Trophoblast cell (in vitro differentiated cells and primary cell): ENCODE results near the gene TMEM244.
"Not testable (repeated sequence)": the region's sequence is repeated elsewhere in the genome, so short reads cannot be mapped to it uniquely, and the experiment has no call there.

Source experiments
- DNase-seq, 2 donors: peaks; one replicate each; pipeline ENCODE4 v3.0.0-alpha.2; 2016
- H2AFZ ChIP-seq: 2 replicates; pipeline ENCODE4 v1.6.1; 2013; ENCODE audit warnings: low read length, moderate library complexity, mild to moderate bottlenecking; ENCODE audit not compliant: insufficient read depth, poor library complexity
- H2AK5ac ChIP-seq: 2 replicates; pipeline ENCODE4 v1.6.1; 2013; ENCODE audit warnings: mild to moderate bottlenecking, low read length
- H2BK120ac ChIP-seq: 2 replicates; pipeline ENCODE4 v1.6.1; 2013; ENCODE audit warnings: low read length, mild to moderate bottlenecking, moderate library complexity; ENCODE audit not compliant: insufficient read depth, poor library complexity
- H2BK12ac ChIP-seq: 2 replicates; pipeline ENCODE4 v1.6.1; 2013; ENCODE audit warnings: mild to moderate bottlenecking, low read length, moderate library complexity
- H2BK5ac ChIP-seq: 2 replicates; pipeline ENCODE4 v1.6.1; 2013; ENCODE audit warnings: low read length, low read depth, moderate library complexity, mild to moderate bottlenecking; ENCODE audit not compliant: poor library complexity
- H3K14ac ChIP-seq: 2 replicates; pipeline ENCODE4 v1.6.1; 2013; ENCODE audit warnings: mild to moderate bottlenecking, low read length
- H3K18ac ChIP-seq: 2 replicates; pipeline ENCODE4 v1.6.1; 2013; ENCODE audit warnings: mild to moderate bottlenecking, low read length
- H3K23ac ChIP-seq: 2 replicates; pipeline ENCODE4 v1.6.1; 2013; ENCODE audit warnings: low read length
- H3K27ac ChIP-seq: 2 replicates; pipeline ENCODE4 v1.5.1; 2013; ENCODE audit warnings: low read depth, mild to moderate bottlenecking, inconsistent platforms, low read length, moderate library complexity
- H3K27me3 ChIP-seq: 2 replicates; pipeline ENCODE4 v1.6.1; 2013; ENCODE audit warnings: inconsistent platforms, mild to moderate bottlenecking, low read length, moderate library complexity; ENCODE audit not compliant: insufficient read depth
- H3K36me3 ChIP-seq, 2 experiments: 1 replicate in 1 of 2; 2 replicates in 1 of 2; pipeline ENCODE4 v1.6.1; 2013; ENCODE audit warnings: low read length in 2 of 2, mild to moderate bottlenecking in 2 of 2, moderate library complexity in 1 of 2; ENCODE audit not compliant: insufficient read depth in 2 of 2, control insufficient read depth in 1 of 2
- H3K4ac ChIP-seq: 2 replicates; pipeline ENCODE4 v1.6.1; 2013; ENCODE audit warnings: low read depth, mild to moderate bottlenecking, low read length, moderate library complexity
- H3K4me1 ChIP-seq, 2 experiments: 1 replicate in 1 of 2; 2 replicates in 1 of 2; pipeline ENCODE4 v1.6.1; 2013; ENCODE audit warnings: low read length in 2 of 2, mild to moderate bottlenecking in 2 of 2, moderate library complexity in 1 of 2; ENCODE audit not compliant: insufficient read depth in 2 of 2, control insufficient read depth in 1 of 2
- H3K4me2 ChIP-seq: 2 replicates; pipeline ENCODE4 v1.6.1; 2013; ENCODE audit warnings: inconsistent platforms, mild to moderate bottlenecking, low read length, moderate library complexity
- H3K4me3 ChIP-seq: 2 replicates; pipeline ENCODE4 v1.5.1; 2013; ENCODE audit warnings: mild to moderate bottlenecking, low read depth, low read length, inconsistent platforms
- H3K79me1 ChIP-seq: one replicate; pipeline ENCODE4 v1.6.1; 2013; ENCODE audit warnings: low read length
- H3K79me2 ChIP-seq: 2 replicates; pipeline ENCODE4 v1.6.1; 2013; ENCODE audit warnings: low read length, mild to moderate bottlenecking; ENCODE audit not compliant: control insufficient read depth, insufficient read depth, poor library complexity
- H3K9ac ChIP-seq: 2 replicates; pipeline ENCODE4 v1.6.1; 2013; ENCODE audit warnings: mild to moderate bottlenecking, low read length
- H3K9me3 ChIP-seq: 2 replicates; pipeline ENCODE4 v1.6.1; 2013; ENCODE audit warnings: low read depth, mild to moderate bottlenecking, control low read depth, inconsistent platforms, low read length; ENCODE audit not compliant: insufficient read depth
- H4K12ac ChIP-seq: 2 replicates; pipeline ENCODE4 v1.6.1; 2013; ENCODE audit warnings: low read depth, mild to moderate bottlenecking, low read length, moderate library complexity
- H4K8ac ChIP-seq: 2 replicates; pipeline ENCODE4 v1.6.1; 2013; ENCODE audit warnings: low read depth, mild to moderate bottlenecking, low read length, moderate library complexity
- H4K91ac ChIP-seq: one replicate; pipeline ENCODE4 v1.6.1; 2013; ENCODE audit warnings: low read depth, mild to moderate bottlenecking, low read length, moderate library complexity
- WGBS: extraction: QIAGEN DNeasy Blood & Tissue Kit; methylation state at CpG from one replicate; pipeline ENCODE4 v1.1.7; 2013; ENCODE audit warnings: missing lambda C conversion rate; ENCODE audit not compliant: insufficient read length, insufficient coverage; ENCODE audit errors: extremely low coverage; 5-methylcytosine and 5-hydroxymethylcytosine counted together

The TMEM244 gene

GRCh38 chr6:129807141-129807540 lies 54.0 kb downstream of the TMEM244 start:
- H2BK5ac ChIP-seq: not testable (repeated sequence)

GRCh38 chr6:129802920-129803319 lies 58.2 kb downstream of the TMEM244 start:
- H3K9me3 ChIP-seq, H3K4me3 ChIP-seq, H4K91ac ChIP-seq, H3K79me2 ChIP-seq, H3K18ac ChIP-seq, H2BK12ac ChIP-seq, H4K8ac ChIP-seq, H3K27ac ChIP-seq, H3K4me1 ChIP-seq, H3K27me3 ChIP-seq, H2AFZ ChIP-seq, H4K12ac ChIP-seq, H3K9ac ChIP-seq, H3K79me1 ChIP-seq, H3K23ac ChIP-seq, H3K4ac ChIP-seq, H3K4me2 ChIP-seq, H3K36me3 ChIP-seq, H2BK5ac ChIP-seq, H2AK5ac ChIP-seq, H2BK120ac ChIP-seq, DNase-seq, H3K14ac ChIP-seq: not testable (repeated sequence)

More at GRCh38 chr6:129807141-129807540, 54.0 kb downstream of the TMEM244 start:
- not testable (repeated sequence) for H3K4me1 ChIP-seq, H4K8ac ChIP-seq, H4K91ac ChIP-seq, H3K4me2 ChIP-seq, H3K4me3 ChIP-seq, H3K79me1 ChIP-seq, H3K27ac ChIP-seq, H3K27me3 ChIP-seq, H3K4ac ChIP-seq, DNase-seq, H3K9ac ChIP-seq, H2BK120ac ChIP-seq, H4K12ac ChIP-seq, H3K9me3 ChIP-seq, H3K23ac ChIP-seq, H2AK5ac ChIP-seq, H3K36me3 ChIP-seq, H3K18ac ChIP-seq, H3K79me2 ChIP-seq, H2BK12ac ChIP-seq, H3K14ac ChIP-seq, H2AFZ ChIP-seq
- no CpG with 5 or more reads among the region's 2 CpGs for WGBS

- peak; percentile 15 to 58 for DNase-seq
- no peaks in the 10 kb centered on the region for H3K79me1 ChIP-seq
- H3K4me3 ChIP-seq: no peak overlapping the region
- no peak overlapping the region for H3K14ac ChIP-seq
- H3K9me3 ChIP-seq: peaks cover 4% of the 10 kb centered on the region
- H3K79me2 ChIP-seq: no peaks in the 10 kb centered on the region
- no peak overlapping the region for H3K27ac ChIP-seq
- no peaks in the 10 kb centered on the region for H3K36me3 ChIP-seq
- no peak overlapping the region for H2AFZ ChIP-seq
- H2BK12ac ChIP-seq: no peak overlapping the region
- H3K9ac ChIP-seq: no peak overlapping the region
- no peak overlapping the region for H4K12ac ChIP-seq
- H3K4ac ChIP-seq: no peak overlapping the region
- no peak overlapping the region for H2AK5ac ChIP-seq
- H2BK5ac ChIP-seq: no peak overlapping the region
- H3K23ac ChIP-seq: no peak overlapping the region
- H2BK120ac ChIP-seq: no peak overlapping the region
- H4K8ac ChIP-seq: no peak overlapping the region
- no peak overlapping the region for H3K18ac ChIP-seq
- no peaks in the 10 kb centered on the region for H3K4me1 ChIP-seq
- no peak overlapping the region for H3K4me2 ChIP-seq
- WGBS: no CpG with 5 or more reads among the region's 4 CpGs
- H4K91ac ChIP-seq: no peak overlapping the region
- H3K27me3 ChIP-seq: no peaks in the 10 kb centered on the region
These were observed 59.2 kb downstream of the TMEM244 start for GRCh38 chr6:129801909-129802308.

- no peak overlapping the region for H3K4ac ChIP-seq
- H2BK12ac ChIP-seq: no peak overlapping the region
- no peak for DNase-seq
- no peaks in the 10 kb centered on the region for H3K79me2 ChIP-seq
- H3K23ac ChIP-seq: no peak overlapping the region
- H3K27ac ChIP-seq: no peak overlapping the region
- no peak overlapping the region for H2BK5ac ChIP-seq
- no peak overlapping the region for H4K91ac ChIP-seq
- no peak overlapping the region for H3K14ac ChIP-seq
- no CpG with 5 or more reads among the region's 2 CpGs for WGBS
- no peaks in the 10 kb centered on the region for H3K27me3 ChIP-seq
- no peaks in the 10 kb centered on the region for H3K9me3 ChIP-seq
- no peaks in the 10 kb centered on the region for H3K36me3 ChIP-seq
- no peak overlapping the region for H3K4me3 ChIP-seq
- no peak overlapping the region for H2BK120ac ChIP-seq
- no peak overlapping the region for H3K18ac ChIP-seq
- no peak overlapping the region for H4K8ac ChIP-seq
- H2AK5ac ChIP-seq: no peak overlapping the region
- no peak overlapping the region for H2AFZ ChIP-seq
- no peak overlapping the region for H3K9ac ChIP-seq
- H3K79me1 ChIP-seq: no peaks in the 10 kb centered on the region
- H3K4me2 ChIP-seq: no peak overlapping the region
- no peaks in the 10 kb centered on the region for H3K4me1 ChIP-seq
- H4K12ac ChIP-seq: no peak overlapping the region
These were observed 65.9 kb downstream of the TMEM244 start for GRCh38 chr6:129795261-129795660.
